HG03159 (cell line): Measurements from ENCODE around the gene IQCM.

Experiments
- ATAC-seq: cut with Tn5 transposase; IDR thresholded peaks from one replicate; pipeline ENCODE4 v1.9.1; 2021; ENCODE audit warnings: mild to moderate bottlenecking, moderate library complexity; ENCODE audit not compliant: unreplicated experiment

The IQCM gene

GRCh38 chr4:149711593-149712365 lies 103.9 kb downstream of the IQCM start:
- no peak for ATAC-seq

- ATAC-seq, result no peak
These were observed 106.0 kb downstream of the IQCM start for GRCh38 chr4:149709640-149710039.

- ATAC-seq, result no peak
These were observed 107.0 kb downstream of the IQCM start for GRCh38 chr4:149708513-149709130.

GRCh38 chr4:149707862-149708261 lies 107.8 kb downstream of the IQCM start:
- ATAC-seq, result no peak

- ATAC-seq, result no peak
These were observed 108.7 kb downstream of the IQCM start for GRCh38 chr4:149706942-149707341.

- no peak for ATAC-seq
These were observed 113.0 kb downstream of the IQCM start for GRCh38 chr4:149702414-149703293.

GRCh38 chr4:149701435-149702156 lies 114.0 kb downstream of the IQCM start:
- no peak for ATAC-seq

- ATAC-seq, result no peak
These were observed 115.4 kb downstream of the IQCM start for GRCh38 chr4:149700272-149700671.

GRCh38 chr4:149699642-149700041 lies 116.0 kb downstream of the IQCM start:
- no peak for ATAC-seq

GRCh38 chr4:149690726-149691125 lies 124.9 kb downstream of the IQCM start:
- no peak for ATAC-seq

- no peak for ATAC-seq
These were observed 131.1 kb downstream of the IQCM start for GRCh38 chr4:149684516-149684915.

GRCh38 chr4:149676076-149676475 lies 139.6 kb downstream of the IQCM start:
- peak; percentile 97 for ATAC-seq

- no peak for ATAC-seq
These were observed 169.9 kb downstream of the IQCM start for GRCh38 chr4:149645790-149646189.

- ATAC-seq, result no peak
These were observed 177.6 kb downstream of the IQCM start for GRCh38 chr4:149638073-149638472.

GRCh38 chr4:149634368-149634767 lies 181.3 kb downstream of the IQCM start:
- ATAC-seq, result no peak

- ATAC-seq, result no peak
These were observed 184.0 kb downstream of the IQCM start for GRCh38 chr4:149631629-149632028.

GRCh38 chr4:149630064-149630463 lies 185.6 kb downstream of the IQCM start:
- ATAC-seq, result no peak

- no peak for ATAC-seq
These were observed 209.9 kb downstream of the IQCM start for GRCh38 chr4:149605601-149606378.

GRCh38 chr4:149604827-149605226 lies 210.8 kb downstream of the IQCM start:
- no peak for ATAC-seq

GRCh38 chr4:149595500-149595899 lies 220.1 kb downstream of the IQCM start:
- no peak for ATAC-seq
